Chondrocyte (in vitro differentiated cells): Measurements from ENCODE around the gene STAC2. TPM values are rescaled to one million over a fixed set of nuclear protein-coding genes. Genes with fewer than 3 reads are reported as not detected.
A peak's percentile ranks its signal among the peaks of the same experiment; 100 is the strongest.

Experiments
- DNase-seq: peaks from one replicate; pipeline ENCODE4 v3.0.0; 2021; ENCODE audit warnings: mixed read lengths, low spot score
- H3K27ac Mint-ChIP-seq: one replicate; pipeline ENCODE4 v1.8.0; 2021; ENCODE audit warnings: mild to moderate bottlenecking, moderate library complexity, mixed read lengths; ENCODE audit not compliant: unreplicated experiment
- H3K27me3 Mint-ChIP-seq: 2 replicates; pipeline ENCODE4 v1.8.0; 2021; ENCODE audit warnings: low read depth, mixed read lengths
- H3K36me3 Mint-ChIP-seq: 2 replicates; pipeline ENCODE4 v1.8.0; 2021; ENCODE audit warnings: low read depth, mixed read lengths
- H3K4me1 Mint-ChIP-seq: 2 replicates; pipeline ENCODE4 v1.8.0; 2021; ENCODE audit warnings: low read depth, mild to moderate bottlenecking, mixed read lengths
- H3K4me3 Mint-ChIP-seq: one replicate; pipeline ENCODE4 v1.8.0; 2021; ENCODE audit warnings: mild to moderate bottlenecking, moderate library complexity, mixed read lengths; ENCODE audit not compliant: unreplicated experiment
- H3K9me3 Mint-ChIP-seq: 2 replicates; pipeline ENCODE4 v1.8.0; 2021; ENCODE audit warnings: low read depth, mixed read lengths
- CTCF ChIP-seq: fragments of 200-600 bp; sonication (generic); IDR thresholded peaks from 2 replicates; pipeline ENCODE4 v1.5.0; 2021; ENCODE audit warnings: antibody characterized with exemption, mild to moderate bottlenecking, moderate library complexity
- total RNA-seq: library from RNA; stranded (reverse); gene quantifications from 3 replicates; pipeline ENCODE4 v1.2.1, GENCODE V29; 2021

Gene STAC2
- total RNA-seq, 1 donor from 2014 or later, result 0.35 TPM

GRCh38 chr17:39165841-39166349 is 59.9 kb downstream of the STAC2 start, which contains the start of gene ARL5C:
Gene ARL5C, minus strand, starts transcription at chr17:39166161. Its CDS starts 401 bp downstream, at chr17:39165760.
- H3K9me3 Mint-ChIP-seq, result peaks cover 3% of the 10 kb centered on the region
- DNase-seq, result no peak
- peaks cover 19% of the 10 kb centered on the region for H3K4me1 Mint-ChIP-seq
- H3K36me3 Mint-ChIP-seq, result no peaks in the 10 kb centered on the region
- H3K4me3 Mint-ChIP-seq, result peak within 1 kb of the TSS; percentile 78
- H3K27ac Mint-ChIP-seq, result no peak within 1 kb of the TSS
- peaks cover 1% of the 10 kb centered on the region for H3K27me3 Mint-ChIP-seq
- no peak for TF ChIP-seq CTCF

GRCh38 chr17:39165178-39165840 is 60.4 kb downstream of the STAC2 start:
- Mint-ChIP-seq H3K4me1 (peaks cover 19% of the 10 kb centered on the region), H3K27ac (no peak overlapping the region), H3K9me3 (peaks cover 3% of the 10 kb centered on the region), H3K27me3 (peaks cover 1% of the 10 kb centered on the region), H3K4me3 (peak overlapping the region; percentile 78), H3K36me3 (no peaks in the 10 kb centered on the region)
- no peak for DNase-seq
- TF ChIP-seq CTCF, result no peak

- no peaks in the 10 kb centered on the region for H3K36me3 Mint-ChIP-seq
- peak; percentile 90 for TF ChIP-seq CTCF
- peak overlapping the region; percentile 25 for H3K27ac Mint-ChIP-seq
- H3K27me3 Mint-ChIP-seq, result peaks cover 1% of the 10 kb centered on the region
- DNase-seq, result peak; percentile 93
- peak overlapping the region; percentile 78 for H3K4me3 Mint-ChIP-seq
- peaks cover 19% of the 10 kb centered on the region for H3K4me1 Mint-ChIP-seq
- peaks cover 3% of the 10 kb centered on the region for H3K9me3 Mint-ChIP-seq
Measured at GRCh38 chr17:39164675-39165143, 61.0 kb downstream of the STAC2 start.

- Mint-ChIP-seq H3K27ac (no peak overlapping the region), H3K36me3 (no peaks in the 10 kb centered on the region), H3K4me1 (peaks cover 13% of the 10 kb centered on the region)
Measured at GRCh38 chr17:39161962-39162361, 63.8 kb downstream of the STAC2 start.

More at GRCh38 chr17:39161962-39162361, 63.8 kb downstream of the STAC2 start:
- Mint-ChIP-seq H3K4me3 (no peak overlapping the region), H3K27me3 (peaks cover 1% of the 10 kb centered on the region), H3K9me3 (no peaks in the 10 kb centered on the region)
- TF ChIP-seq CTCF, result no peak
- DNase-seq, result no peak

Other genes with a start within 250 kb of the STAC2 start
- 11.1 to 40.5 TPM (median 37.4 TPM) in 3 replicates for gene PLXDC1, start 74.3 kb downstream of the STAC2 start, total RNA-seq
- gene ARL5C, start 59.8 kb downstream of the STAC2 start, total RNA-seq, result 0.25 TPM in 1 of 3 replicates, not detected in the others
- gene CACNB1, start 28.3 kb downstream of the STAC2 start, total RNA-seq, result 22.6 to 25.5 TPM (median 24.1 TPM) in 3 replicates
- 1,031 to 1,318 TPM (median 1,035 TPM) in 3 replicates for gene RPL19, start 25.7 kb downstream of the STAC2 start, total RNA-seq
- 21.3 to 21.9 TPM (median 21.8 TPM) in 3 replicates for gene FBXL20, start 175.7 kb upstream of the STAC2 start, total RNA-seq
- 37.3 to 43.0 TPM (median 39.2 TPM) in 3 replicates for gene MED1, start 225.3 kb upstream of the STAC2 start, total RNA-seq
- 43.0 to 55.1 TPM (median 44.2 TPM) in 3 replicates for gene CDK12, start 235.5 kb upstream of the STAC2 start, total RNA-seq